SK-N-SH treated with all-trans-retinoic acid at 6 μM for 48 hours (cell line): ENCODE results near the gene PURA.

Experiments
- BACH2 ChIP-seq: fragments of 250-450 bp; sonication (Bioruptor Pico); IDR thresholded peaks from 2 replicates; pipeline ENCODE4 v1.9.0; 2021; ENCODE audit warnings: mild to moderate bottlenecking, borderline replicate concordance
- CSRNP3 ChIP-seq: fragments of 250-450 bp; sonication (Bioruptor Pico); IDR thresholded peaks from 2 replicates; pipeline ENCODE4 v1.5.1; 2021; ENCODE audit warnings: mild to moderate bottlenecking, moderate library complexity
- PPARA ChIP-seq: fragments of 250-450 bp; sonication (Bioruptor Pico); IDR thresholded peaks from 2 replicates; pipeline ENCODE4 v1.5.0; 2020; ENCODE audit warnings: mild to moderate bottlenecking, borderline replicate concordance
- TCF4 ChIP-seq: fragments of 250-450 bp; sonication (Bioruptor Pico); IDR thresholded peaks from 2 replicates; pipeline ENCODE4 v1.8.0; 2021; ENCODE audit warnings: mild to moderate bottlenecking, moderate library complexity, borderline replicate concordance
- ZFP3 ChIP-seq: fragments of 250-450 bp; sonication (Bioruptor Pico); IDR thresholded peaks from 2 replicates; pipeline ENCODE4 v1.5.0; 2020; ENCODE audit warnings: mild to moderate bottlenecking, moderate library complexity
- ZFP30 ChIP-seq: fragments of 450-650 bp; formaldehyde crosslinking; IDR thresholded peaks from 2 replicates; pipeline ENCODE4 v1.5.0; 2022; ENCODE audit warnings: mild to moderate bottlenecking, moderate library complexity

GRCh38 chr5:140159014-140159927 lies 45.4 kb downstream of the PURA start:
- no peak for TF ChIP-seq CSRNP3
- TF ChIP-seq TCF4 (CRISPR knock-in tag) = no peak
- no peak for TF ChIP-seq PPARA (CRISPR knock-in tag)
- TF ChIP-seq BACH2 (CRISPR knock-in tag) = no peak
- TF ChIP-seq ZFP30 (CRISPR knock-in tag) = no peak
- no peak for TF ChIP-seq ZFP3 (CRISPR knock-in tag)
